Ovary (tissue), 9 donors: ENCODE measurements around the gene ZFC3H1. TPM values are rescaled to one million over a fixed set of nuclear protein-coding genes. Genes with fewer than 3 reads are reported as not detected.

ENCODE experiments used
- DNase-seq, 5 donors: peaks; one replicate each; pipeline ENCODE4 v3.0.0-alpha.2; 2019 to 2020
- H3K27ac ChIP-seq, 2 donors: fragments of 200-600 bp; one replicate each; pipeline versions ENCODE4 v1.5.1 to v1.8.0; 2019 to 2022
- H3K27me3 ChIP-seq: fragments of 200-600 bp; one replicate; pipeline ENCODE4 v1.8.0; 2022
- H3K36me3 ChIP-seq: fragments of 200-600 bp; sonication (generic); one replicate; pipeline ENCODE4 v1.5.1; 2019
- H3K4me1 ChIP-seq: one replicate; pipeline ENCODE4 v1.8.1; 2013; ENCODE audit warnings: mild to moderate bottlenecking, moderate library complexity; ENCODE audit not compliant: insufficient read depth
- H3K4me3 ChIP-seq: fragments of 200-600 bp; sonication (generic); one replicate; pipeline ENCODE4 v1.5.1; 2017
- H3K9me3 ChIP-seq, 2 donors: fragments of 200-600 bp in 1 of 2; sonication (generic) in 1 of 2; one replicate each; pipeline versions ENCODE4 v1.5.1 to v1.8.1; 2013 to 2019; ENCODE audit warnings: mild to moderate bottlenecking in 1 of 2, moderate library complexity in 1 of 2
- EP300 ChIP-seq: sonication (generic); formaldehyde crosslinking; IDR thresholded peaks from one replicate; pipeline ENCODE4 v1.6.1; 2017; ENCODE audit warnings: antibody characterized with exemption
- POLR2A ChIP-seq: fragments of 450-650 bp; IDR thresholded peaks from one replicate; pipeline ENCODE4 v1.6.1; 2017; ENCODE audit warnings: antibody characterized with exemption, mild to moderate bottlenecking, moderate library complexity
- WGBS, 3 donors: extraction: QIAGEN DNeasy Blood & Tissue Kit in 1 of 3; methylation state at CpG; one replicate each; pipeline versions ENCODE4 v1.1.5 to v1.1.7; 2013 to 2017; 5-methylcytosine and 5-hydroxymethylcytosine counted together
- intact Hi-C, 4 donors: fragments of 100-400 bp; cut with DNase I; formaldehyde crosslinking; loops; one replicate each; pipeline versions ENCODE4 v1.11.0 to v1.15.1; 2022 to 2023
- polyA plus RNA-seq, 2 donors: library from polyadenylated mRNA; stranded (reverse); fragments of 200-250 nt in 1 of 2; fragments of 350-450 nt in 1 of 2; fragmentation: Illumina TruSeq in 1 of 2; extraction: RNeasy Lipid Tissue Mini Kit (QIAGEN cat#74804) in 1 of 2; gene quantifications; one replicate each; pipeline ENCODE4 v1.2.3, GENCODE V29; 2013 to 2014
- total RNA-seq, 7 donors: library from RNA; depleted of rRNA in 2 of 7; stranded (reverse); fragments of >200 nt in 2 of 7; fragmentation: NEBNext Ultra II Directional in 3 of 7; extraction: Animal tissue kit (Norgen Biotek cat#: 25700) in 3 of 7; gene quantifications; one replicate each; pipeline versions ENCODE4 v1.1.0 to v1.2.4, GENCODE V29; 2016 to 2023
- TF ChIP-seq, protein P1 (sequence below), 3 donors: fragments of 450-650 bp in 2 of 3; fragments of 200-600 bp in 1 of 3; IDR thresholded peaks; one replicate each; pipeline versions ENCODE4 v1.5.1 to v1.8.0; 2016 to 2022; ENCODE audit warnings: antibody characterized with exemption in 3 of 3, mild to moderate bottlenecking in 1 of 3
- donor health status: DM: no; HTN: no; CAD: no; lungs with moderate emphysema.
- donor health status: DM: no; HTN: no; CAD: no.
- donor health status: Bipolar disorder and iron deficiency.
- donor health status: DM: yes; HTN: yes; CAD: no.
- donor health status: DM: no; HTN: no; CAD: no.
- donor health status: DM: yes; HTN: yes; CAD: no.

Gene ZFC3H1
- total and polyA plus RNA-seq, 9 donors: 17.5 to 51.0 (median 42.3) TPM

DNA sequence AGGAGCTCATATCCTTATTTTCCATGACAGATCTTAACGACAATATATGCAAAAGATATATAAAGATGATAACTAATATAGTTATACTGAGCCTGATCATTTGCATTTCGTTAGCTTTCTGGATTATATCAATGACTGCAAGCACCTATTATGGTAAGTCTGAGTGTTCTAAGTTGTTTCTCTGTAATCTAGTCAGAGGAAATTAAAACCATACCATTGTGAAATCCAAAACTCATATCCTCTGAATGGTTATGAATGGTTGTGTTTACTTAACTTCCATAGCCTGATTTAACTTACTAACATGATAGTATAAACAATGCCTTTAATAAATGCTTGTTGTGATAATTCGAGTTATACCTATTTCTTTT, 23.0 kb upstream of the ZFC3H1 start:
- H3K9me3 ChIP-seq: no peaks in the 10 kb centered on the region
- intact Hi-C loops: no loop called here
- no peaks in the 10 kb centered on the region for H3K27me3 ChIP-seq
- TF ChIP-seq POLR2A (no peak), EP300 (no peak)
- TF ChIP-seq, protein P1, sequence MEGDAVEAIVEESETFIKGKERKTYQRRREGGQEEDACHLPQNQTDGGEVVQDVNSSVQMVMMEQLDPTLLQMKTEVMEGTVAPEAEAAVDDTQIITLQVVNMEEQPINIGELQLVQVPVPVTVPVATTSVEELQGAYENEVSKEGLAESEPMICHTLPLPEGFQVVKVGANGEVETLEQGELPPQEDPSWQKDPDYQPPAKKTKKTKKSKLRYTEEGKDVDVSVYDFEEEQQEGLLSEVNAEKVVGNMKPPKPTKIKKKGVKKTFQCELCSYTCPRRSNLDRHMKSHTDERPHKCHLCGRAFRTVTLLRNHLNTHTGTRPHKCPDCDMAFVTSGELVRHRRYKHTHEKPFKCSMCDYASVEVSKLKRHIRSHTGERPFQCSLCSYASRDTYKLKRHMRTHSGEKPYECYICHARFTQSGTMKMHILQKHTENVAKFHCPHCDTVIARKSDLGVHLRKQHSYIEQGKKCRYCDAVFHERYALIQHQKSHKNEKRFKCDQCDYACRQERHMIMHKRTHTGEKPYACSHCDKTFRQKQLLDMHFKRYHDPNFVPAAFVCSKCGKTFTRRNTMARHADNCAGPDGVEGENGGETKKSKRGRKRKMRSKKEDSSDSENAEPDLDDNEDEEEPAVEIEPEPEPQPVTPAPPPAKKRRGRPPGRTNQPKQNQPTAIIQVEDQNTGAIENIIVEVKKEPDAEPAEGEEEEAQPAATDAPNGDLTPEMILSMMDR (IDR thresholded peaks at IDR 0.05): no peak
- peak overlapping the region; percentile 61 for H3K4me3 ChIP-seq
- peak overlapping the region in 1 of 2 donors; percentile 76 for H3K27ac ChIP-seq
- H3K36me3 ChIP-seq: no peaks in the 10 kb centered on the region
- H3K4me1 ChIP-seq: no peaks in the 10 kb centered on the region
- DNase-seq: no peak
- WGBS, 3 donors: 0 to 5% (median 3%) methylated on average over 3 of the region's 3 CpGs

DNA sequence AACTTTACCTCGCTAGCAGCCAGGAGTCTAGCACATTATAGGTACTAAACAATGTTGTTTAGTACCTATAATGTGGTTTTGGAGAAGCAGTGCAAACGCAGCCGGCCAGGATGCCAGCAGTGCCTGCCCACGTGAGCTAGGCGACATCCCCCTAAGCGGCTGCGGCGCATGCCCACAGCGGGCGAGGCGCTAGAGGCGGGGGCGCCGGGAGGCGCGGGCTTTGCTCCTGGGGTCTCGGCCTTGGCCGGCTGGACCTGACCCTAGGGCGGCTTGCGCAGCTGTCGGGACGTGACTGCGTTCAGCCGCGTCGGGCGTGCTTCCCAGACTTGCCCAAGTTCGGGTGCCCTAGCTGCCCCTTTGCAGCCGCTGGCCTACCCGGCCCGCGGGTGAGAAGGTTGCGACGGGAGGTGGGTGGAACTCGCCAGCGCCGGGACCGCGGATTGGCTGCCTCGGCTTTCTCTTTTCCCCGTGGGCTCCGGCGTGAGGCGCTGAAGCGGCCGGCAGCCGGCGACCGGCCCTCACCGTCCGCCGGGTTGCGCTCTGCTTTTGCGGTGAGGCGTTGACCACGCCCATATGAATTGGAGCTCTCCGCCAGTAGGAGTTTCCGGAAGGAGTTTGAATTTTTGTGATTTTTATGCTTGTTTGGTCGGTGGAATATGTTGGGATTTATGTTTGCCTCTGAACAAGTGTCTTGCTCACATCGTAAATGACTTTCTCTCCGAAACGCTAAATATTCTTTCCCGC, 22.4 kb upstream of the ZFC3H1 start, which contains the start of gene TMEM19:
Gene TMEM19 (plus strand): TSS at position 169 of the 744 bp plus-strand sequence. CDS start 599 bp downstream, outside the sequence.
- peak within 1 kb of the TSS; percentile 66 to 76 for H3K27ac ChIP-seq
- peak; percentile 82 to 91 (median 86) for DNase-seq
- no peaks in the 10 kb centered on the region for H3K27me3 ChIP-seq
- intact Hi-C loops: no loop called here
- 0 to 1% (median 0%) methylated on average over 51 to 63 of the region's 63 CpGs for WGBS, 3 donors
- TF ChIP-seq, protein P1 (IDR thresholded peaks at IDR 0.05): peak in 1 of 3 donors; percentile 22
- no peak for TF ChIP-seq EP300
- peak; percentile 9 for TF ChIP-seq POLR2A
- no peaks in the 10 kb centered on the region for H3K9me3 ChIP-seq
- no peaks in the 10 kb centered on the region for H3K36me3 ChIP-seq
- no peaks in the 10 kb centered on the region for H3K4me1 ChIP-seq
- peak within 1 kb of the TSS; percentile 61 for H3K4me3 ChIP-seq

DNA sequence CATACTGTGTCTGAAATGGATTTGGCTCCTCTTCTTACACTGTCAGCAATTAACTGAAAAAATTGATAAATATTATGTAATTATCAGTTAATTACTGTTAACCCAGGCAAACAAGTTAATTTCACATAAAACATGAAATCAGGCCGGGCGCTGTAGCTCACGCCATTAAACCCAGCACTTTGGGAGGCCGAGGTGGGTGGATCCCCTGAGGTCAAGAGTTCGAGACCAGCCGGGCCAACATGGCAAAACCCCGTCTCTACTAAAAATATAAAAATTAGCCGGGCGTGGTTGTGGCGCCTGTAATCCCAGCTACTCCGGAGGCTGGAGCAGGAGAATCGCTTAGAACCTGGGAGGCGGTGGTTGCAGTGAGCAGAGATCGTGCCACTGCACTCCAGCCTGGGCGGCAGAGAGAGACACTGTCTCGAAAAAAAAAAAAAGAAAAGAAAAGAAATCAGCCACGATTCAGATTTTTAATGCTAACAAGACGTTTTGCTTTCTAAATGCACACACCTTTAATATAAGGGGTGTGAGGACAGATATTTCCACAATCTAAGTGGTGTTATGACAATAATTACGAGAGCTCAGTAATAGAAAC, 21.8 kb upstream of the ZFC3H1 start:
- Histone ChIP-seq H3K27me3 (no peaks in the 10 kb centered on the region), H3K36me3 (no peaks in the 10 kb centered on the region), H3K4me3 (peak overlapping the region; percentile 61), H3K27ac (peak overlapping the region; percentile 66 to 76), H3K4me1 (no peaks in the 10 kb centered on the region), H3K9me3 (no peaks in the 10 kb centered on the region)
- no peak for TF ChIP-seq POLR2A
- TF ChIP-seq EP300: no peak
- TF ChIP-seq, protein P1 (IDR thresholded peaks at IDR 0.05): no peak
- DNase-seq: peak in 3 of 5 donors; percentile 35 to 40 (median 39)
- intact Hi-C loops: no loop called here
- 9 to 13% (median 9%) methylated on average over 19 of the region's 19 CpGs for WGBS, 3 donors

DNA sequence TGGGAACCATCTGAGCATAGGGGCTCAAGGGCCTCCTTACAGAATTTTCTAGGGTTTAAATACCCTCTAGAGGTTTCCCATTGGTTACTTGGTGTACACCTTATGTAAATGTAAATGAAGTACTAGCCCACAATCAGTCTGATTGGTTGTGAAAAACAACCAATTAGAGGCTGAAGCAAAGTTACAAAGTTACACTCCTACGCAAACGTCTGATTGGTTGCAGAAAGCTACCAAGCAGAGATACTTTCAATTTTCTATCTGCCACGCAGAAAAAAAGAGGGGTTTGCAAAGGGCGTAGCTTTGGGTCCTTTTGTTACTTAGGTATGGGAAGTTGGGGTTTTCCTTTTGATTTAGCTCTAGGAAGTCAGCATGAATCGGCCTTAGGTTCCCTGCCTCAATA, 20.4 kb upstream of the ZFC3H1 start:
- no peak for TF ChIP-seq POLR2A
- TF ChIP-seq, protein P1 (IDR thresholded peaks at IDR 0.05): no peak
- no peak overlapping the region for H3K27ac ChIP-seq
- H3K9me3 ChIP-seq: no peaks in the 10 kb centered on the region
- WGBS, 3 donors: 53 to 68% (median 62%) methylated on average over 5 of the region's 5 CpGs
- H3K36me3 ChIP-seq: no peaks in the 10 kb centered on the region
- no peaks in the 10 kb centered on the region for H3K27me3 ChIP-seq
- no peak for DNase-seq
- intact Hi-C loops: no loop called here
- H3K4me3 ChIP-seq: no peak overlapping the region
- no peaks in the 10 kb centered on the region for H3K4me1 ChIP-seq
